Activated T-cell treated with anti-CD3 and anti-CD28 coated beads, Interleukin-2, amount 50 U/mL, for 4 hours (primary cell): ENCODE measurements around the gene RFC3. TPM values are rescaled to one million over a fixed set of nuclear protein-coding genes. Genes with fewer than 3 reads are reported as not detected.

Experiments used
- ATAC-seq, 2 donors: fragments of 200-7000 bp; cut with Tn5 transposase; one replicate each; pipeline ENCODE4 v1.10.0; 2021
- DNase-seq: peaks from one replicate; pipeline ENCODE4 v3.0.0-alpha.2; 2020
- H3K27me3 Mint-ChIP-seq: one replicate; pipeline ENCODE4 v1.8.0; 2021; ENCODE audit warnings: low read depth, mixed read lengths
- H3K36me3 Mint-ChIP-seq: one replicate; pipeline ENCODE4 v1.8.0; 2022; ENCODE audit warnings: mixed read lengths; ENCODE audit not compliant: insufficient read depth
- H3K4me1 Mint-ChIP-seq: one replicate; pipeline ENCODE4 v1.8.0; 2021; ENCODE audit warnings: low read depth, mixed read lengths
- H3K4me3 Mint-ChIP-seq: one replicate; pipeline ENCODE4 v1.8.0; 2021; ENCODE audit warnings: mild to moderate bottlenecking, moderate library complexity, mixed read lengths
- H3K9me3 Mint-ChIP-seq: one replicate; pipeline ENCODE4 v1.8.0; 2021; ENCODE audit warnings: mixed read lengths
- total RNA-seq, 3 donors: library from RNA; stranded (reverse); gene quantifications; one replicate each; pipeline ENCODE4 v1.2.1, GENCODE V29; 2021

Gene RFC3
- total RNA-seq, 3 donors from 2014 or later: 35.2 to 44.6 (median 43.8) TPM

DNA sequence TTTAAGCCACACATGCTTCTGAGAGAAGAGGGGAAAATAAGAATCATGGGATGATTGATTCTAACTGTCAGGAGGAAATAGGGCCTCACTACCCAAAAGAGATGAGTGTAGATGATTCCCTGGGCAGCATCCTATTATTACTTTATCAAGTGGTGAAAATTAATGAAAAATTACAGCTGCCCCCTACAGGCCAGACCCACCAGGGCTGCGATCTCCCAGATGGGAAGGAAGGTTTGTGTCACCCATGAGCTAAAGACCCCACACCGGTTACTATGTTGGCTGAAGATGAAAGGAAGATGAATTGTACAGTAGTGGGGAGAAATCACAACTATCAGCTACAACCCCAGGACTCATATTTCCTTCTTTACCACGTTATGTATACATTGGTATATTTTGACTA is 49.5 kb downstream of the RFC3 start:
- no peaks in the 10 kb centered on the region for H3K9me3 Mint-ChIP-seq

DNA sequence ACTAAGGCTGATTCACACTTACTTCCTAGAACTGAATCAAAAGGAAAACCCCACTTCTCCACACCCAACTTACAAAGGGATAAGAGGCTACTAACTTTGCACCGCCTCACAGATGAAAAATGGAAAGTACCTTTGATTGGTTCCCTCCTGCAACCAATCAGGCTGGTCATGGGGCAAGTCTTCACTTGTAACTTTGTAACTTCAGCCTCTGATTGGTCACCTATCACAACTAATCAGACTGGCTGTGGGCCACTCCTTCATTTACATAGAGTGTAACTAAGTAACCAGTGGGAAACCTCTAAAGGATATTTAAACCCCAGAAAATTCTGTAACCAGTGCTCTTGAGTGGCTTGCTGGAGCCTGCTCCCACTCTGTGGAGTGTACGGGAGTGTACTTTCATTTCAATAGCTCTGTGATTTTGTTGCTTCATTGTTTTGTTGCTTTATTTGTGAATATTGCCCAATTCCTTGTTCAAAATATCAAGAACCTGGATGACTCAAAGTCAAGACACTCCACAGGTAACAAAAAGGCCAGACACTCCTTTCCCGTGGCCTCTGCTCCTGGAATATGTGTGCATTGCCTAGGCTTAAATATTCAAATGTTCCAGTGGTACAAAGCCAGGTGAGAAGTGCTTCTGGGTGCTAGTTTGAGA is 50.5 kb downstream of the RFC3 start:
- DNase-seq (no peak), ATAC-seq (no peak)
- Mint-ChIP-seq H3K36me3 (no peaks in the 10 kb centered on the region), H3K9me3 (no peaks in the 10 kb centered on the region), H3K27me3 (no peaks in the 10 kb centered on the region), H3K4me1 (no peaks in the 10 kb centered on the region), H3K4me3 (no peak overlapping the region)

More for the DNA sequence above, 49.5 kb downstream of the RFC3 start:
- Mint-ChIP-seq H3K27me3 (no peaks in the 10 kb centered on the region), H3K4me3 (no peak overlapping the region), H3K4me1 (no peaks in the 10 kb centered on the region), H3K36me3 (no peaks in the 10 kb centered on the region)
- DNase-seq (no peak), ATAC-seq (no peak)

DNA sequence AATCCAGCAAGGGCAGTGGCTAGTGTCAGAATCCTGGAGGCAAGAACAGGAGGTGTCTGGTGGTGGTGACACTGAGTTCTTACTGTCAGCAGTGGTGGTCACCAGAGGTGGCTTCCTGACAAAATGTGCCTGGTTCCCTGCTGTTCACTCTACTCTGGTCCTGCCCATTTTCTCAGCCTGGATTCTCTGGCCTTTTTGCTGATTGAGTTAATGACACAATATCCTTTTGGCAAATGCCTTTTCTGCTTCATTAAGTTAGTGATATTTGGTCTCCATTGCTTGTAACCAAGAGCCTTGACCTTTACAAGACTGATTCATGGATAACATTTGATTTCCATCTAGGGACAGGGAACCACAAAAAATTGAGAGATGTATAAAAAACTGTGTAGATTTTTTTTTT is 51.1 kb downstream of the RFC3 start:
- Mint-ChIP-seq H3K36me3 (no peaks in the 10 kb centered on the region), H3K4me3 (no peak overlapping the region), H3K27me3 (no peaks in the 10 kb centered on the region), H3K9me3 (no peaks in the 10 kb centered on the region), H3K4me1 (no peaks in the 10 kb centered on the region)
- DNase-seq (no peak), ATAC-seq (no peak)

DNA sequence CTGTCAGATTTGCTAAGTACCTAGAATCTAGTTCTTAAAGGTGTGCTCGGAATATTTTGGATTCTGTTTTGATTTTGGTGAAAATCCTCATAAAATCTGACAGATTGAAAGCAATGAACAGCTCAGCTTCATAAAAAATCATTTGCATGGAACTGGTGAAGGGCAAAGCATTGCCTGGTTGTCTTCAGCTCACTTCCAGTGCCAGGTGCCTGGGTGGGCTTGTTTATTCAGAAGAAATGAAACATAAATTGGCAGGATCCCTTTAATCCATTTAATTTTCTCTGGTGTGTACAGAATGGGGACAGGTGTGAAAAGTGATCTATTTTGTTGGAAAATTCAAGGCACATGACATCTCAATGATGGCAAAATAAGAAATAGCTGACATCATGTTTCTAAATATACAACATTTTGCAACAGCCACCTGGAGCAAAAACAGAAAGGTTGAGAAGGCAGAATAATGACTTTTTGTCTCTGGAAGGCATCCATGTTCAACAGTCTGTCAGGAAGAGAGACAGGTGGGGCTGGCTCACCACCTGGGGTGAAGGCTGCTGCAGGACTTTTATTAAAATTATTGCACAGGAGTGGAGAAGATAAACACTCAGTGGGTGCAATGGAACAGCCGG is 52.2 kb downstream of the RFC3 start:
- Mint-ChIP-seq H3K36me3 (no peaks in the 10 kb centered on the region), H3K4me3 (no peak overlapping the region), H3K9me3 (no peaks in the 10 kb centered on the region), H3K27me3 (no peaks in the 10 kb centered on the region), H3K4me1 (no peaks in the 10 kb centered on the region)
- DNase-seq (no peak), ATAC-seq (no peak)

DNA sequence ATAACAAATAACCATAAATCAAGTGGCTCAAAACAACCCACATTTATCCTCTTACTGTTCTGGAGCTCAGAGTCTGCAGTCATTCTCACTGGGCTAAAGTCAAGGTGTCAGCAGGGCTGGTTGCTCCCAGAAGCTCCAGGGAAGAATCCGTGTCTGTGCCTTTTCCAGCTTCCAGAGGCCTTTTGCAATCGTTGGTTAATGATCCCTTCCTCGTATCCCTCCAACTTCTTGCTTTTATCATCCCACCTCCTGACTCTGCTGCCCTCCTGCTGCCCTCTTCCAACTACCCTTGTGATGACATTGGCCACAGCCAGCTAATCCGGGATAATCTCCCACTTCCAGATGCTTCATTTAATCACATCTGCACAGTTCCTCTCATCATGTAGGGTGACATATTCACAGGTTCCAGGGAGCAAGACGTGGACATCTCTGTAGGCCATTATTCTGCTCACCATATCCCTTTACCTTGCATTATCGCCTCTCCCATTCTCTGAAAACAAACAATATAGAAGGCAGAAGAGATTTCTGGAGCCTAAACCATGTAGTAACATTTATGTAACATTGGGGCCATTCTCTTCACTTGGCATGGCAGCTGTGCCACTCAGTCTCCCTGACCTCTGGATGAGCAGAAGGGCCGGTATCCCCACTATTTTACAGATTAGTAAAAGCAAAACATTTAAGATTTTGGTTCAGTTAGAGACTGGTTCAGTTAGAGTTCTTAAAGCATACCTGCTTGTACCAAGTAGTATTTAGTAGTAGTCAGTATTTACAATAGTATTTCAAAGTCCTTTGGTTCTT is 53.5 kb downstream of the RFC3 start:
- Mint-ChIP-seq H3K27me3 (no peaks in the 10 kb centered on the region), H3K36me3 (no peaks in the 10 kb centered on the region), H3K9me3 (no peaks in the 10 kb centered on the region), H3K4me3 (no peak overlapping the region), H3K4me1 (no peaks in the 10 kb centered on the region)
- DNase-seq (no peak), ATAC-seq (no peak)

DNA sequence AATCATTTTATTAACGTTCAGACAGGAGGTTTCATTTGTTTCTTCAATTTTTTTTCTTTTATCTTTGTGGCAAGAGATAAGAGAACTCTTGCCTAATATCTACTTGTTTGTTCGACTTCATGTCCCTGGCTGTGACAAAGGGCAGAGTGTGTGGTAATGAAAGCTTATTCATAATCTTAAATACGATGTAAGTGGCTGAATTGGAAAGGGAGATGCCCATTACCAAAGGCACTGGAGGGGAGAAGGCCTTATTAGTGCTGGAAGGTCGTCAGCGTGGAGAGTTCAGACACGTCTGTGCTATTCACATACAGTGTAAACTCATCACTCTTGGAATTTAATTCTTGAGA is 54.0 kb downstream of the RFC3 start:
- Mint-ChIP-seq H3K4me3 (no peak overlapping the region), H3K36me3 (no peaks in the 10 kb centered on the region), H3K9me3 (no peaks in the 10 kb centered on the region), H3K27me3 (no peaks in the 10 kb centered on the region), H3K4me1 (no peaks in the 10 kb centered on the region)
- ATAC-seq (no peak), DNase-seq (no peak)

DNA sequence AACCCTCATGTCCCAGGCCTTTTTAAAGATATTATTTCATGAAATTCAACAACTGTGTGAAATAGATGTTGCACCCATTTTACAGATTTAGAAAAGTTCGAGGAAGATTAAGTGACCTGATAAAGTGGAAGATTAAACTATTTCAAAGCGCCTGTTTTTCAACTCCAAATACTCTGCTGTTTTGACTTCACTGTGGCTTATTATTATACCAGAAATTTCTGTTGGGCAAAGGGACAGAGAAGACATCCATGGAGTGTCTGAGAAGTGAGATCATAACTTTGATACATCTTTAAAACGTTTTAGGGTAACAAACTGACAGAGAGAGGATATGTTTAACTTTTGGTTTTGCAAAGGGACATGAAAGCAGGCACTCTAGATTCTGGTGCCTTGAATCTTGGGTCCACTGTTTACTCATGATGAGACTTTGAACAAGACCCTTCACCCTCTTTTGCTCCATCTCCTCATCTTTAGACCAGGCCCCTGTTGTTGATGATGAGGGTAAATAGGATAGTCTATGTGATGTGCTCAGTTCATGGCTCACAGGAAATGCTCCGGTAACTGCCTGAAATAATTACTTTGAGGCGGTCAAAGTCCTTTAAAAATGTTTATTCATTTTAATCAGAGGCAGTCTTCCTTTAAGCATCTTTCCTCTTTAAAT is 55.4 kb downstream of the RFC3 start:
- DNase-seq (no peak), ATAC-seq (no peak)
- Mint-ChIP-seq H3K4me3 (no peak overlapping the region), H3K9me3 (no peaks in the 10 kb centered on the region), H3K36me3 (no peaks in the 10 kb centered on the region), H3K4me1 (no peaks in the 10 kb centered on the region), H3K27me3 (no peaks in the 10 kb centered on the region)

DNA sequence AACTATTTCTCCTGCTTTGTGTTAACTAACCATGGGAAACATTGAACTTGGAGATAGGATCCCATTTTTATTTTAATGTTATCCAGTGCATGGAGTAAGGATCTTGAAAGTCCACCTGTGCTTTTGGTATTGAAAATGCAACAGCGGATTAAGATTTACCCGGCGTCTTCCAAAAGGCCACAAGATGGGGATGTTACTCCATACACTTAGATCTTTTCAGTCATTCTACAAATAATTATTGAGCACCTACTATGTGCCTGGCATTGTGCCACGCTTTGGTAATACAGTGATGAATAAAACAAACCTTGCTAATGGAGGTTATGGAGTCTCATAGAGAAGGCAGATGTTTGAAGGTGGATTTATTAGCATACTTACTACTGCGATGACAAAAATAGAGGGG is 56.9 kb downstream of the RFC3 start:
- DNase-seq (no peak), ATAC-seq (no peak)
- Mint-ChIP-seq H3K27me3 (no peaks in the 10 kb centered on the region), H3K4me3 (no peak overlapping the region), H3K4me1 (no peaks in the 10 kb centered on the region), H3K9me3 (no peaks in the 10 kb centered on the region), H3K36me3 (no peaks in the 10 kb centered on the region)

DNA sequence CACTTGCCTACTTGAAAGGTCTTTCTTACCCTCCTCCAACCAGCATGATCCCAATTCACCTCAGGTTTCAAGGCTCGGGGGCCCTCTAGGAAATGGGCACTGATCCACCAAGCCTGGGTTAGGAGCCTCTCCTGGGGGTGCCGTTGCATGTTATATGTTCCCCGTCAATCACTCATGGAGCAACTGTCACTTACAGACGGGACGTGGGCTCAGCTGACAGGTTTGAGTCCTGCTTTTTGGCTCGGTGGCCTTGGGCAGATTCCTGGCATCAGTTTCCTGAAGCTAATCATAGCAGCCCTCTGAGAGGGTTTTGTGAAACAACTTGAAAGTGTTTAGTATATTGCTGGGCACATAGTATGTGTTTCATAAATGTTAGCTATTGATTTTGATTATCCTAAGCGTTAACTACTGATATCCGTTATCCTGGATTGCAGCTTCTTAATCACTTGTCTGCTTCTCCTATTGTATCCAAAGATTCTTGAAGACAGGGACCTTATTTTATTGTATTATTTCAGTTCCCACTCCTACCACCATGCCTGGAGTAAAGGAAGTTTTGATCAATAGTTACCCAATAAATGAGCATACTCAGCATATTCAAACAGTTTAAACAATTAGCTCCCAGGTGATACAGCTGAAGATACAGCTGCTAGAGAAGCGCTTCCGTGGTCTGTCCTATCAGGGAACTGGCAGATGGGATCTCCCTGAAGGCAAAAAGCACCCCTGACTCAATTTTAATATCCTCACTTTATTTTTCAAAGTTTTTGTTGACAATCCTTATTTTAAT is 57.9 kb downstream of the RFC3 start:
- Mint-ChIP-seq H3K27me3 (no peaks in the 10 kb centered on the region), H3K9me3 (no peaks in the 10 kb centered on the region), H3K4me1 (no peaks in the 10 kb centered on the region), H3K4me3 (no peak overlapping the region), H3K36me3 (no peaks in the 10 kb centered on the region)
- no peak for ATAC-seq
- no peak for DNase-seq

DNA sequence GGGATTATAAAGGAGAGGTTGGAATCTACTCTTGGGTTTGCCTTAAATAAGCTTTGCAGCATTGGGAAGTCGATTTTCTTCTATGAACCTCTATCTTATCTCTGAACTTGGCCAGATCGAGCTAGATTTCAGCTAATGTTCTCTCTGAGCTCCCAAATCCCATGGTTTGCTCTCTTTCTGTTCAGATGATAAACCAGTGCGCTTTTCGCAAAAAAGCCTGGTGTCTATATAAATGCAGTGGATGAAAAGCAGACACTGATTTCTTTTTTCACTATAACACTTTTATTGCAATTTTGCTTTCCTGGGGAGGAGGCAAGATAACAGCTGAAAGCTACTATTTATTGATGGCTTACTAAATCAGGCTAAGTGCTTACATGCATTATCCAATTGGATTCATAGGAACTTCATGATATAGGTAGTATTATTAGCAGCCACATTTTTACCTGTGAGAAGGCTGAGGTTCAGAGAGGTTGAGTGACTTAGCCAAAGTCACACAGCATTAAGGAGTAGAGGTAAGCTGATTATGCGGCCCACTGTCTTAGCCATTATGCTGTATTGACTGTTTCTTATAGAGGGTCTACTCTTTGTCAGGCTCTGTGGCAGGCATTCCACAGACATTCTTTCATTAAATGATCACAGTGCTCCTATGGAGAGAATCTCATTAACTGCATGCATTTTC is 58.9 kb downstream of the RFC3 start:
- no peak overlapping the region for H3K4me3 Mint-ChIP-seq
- no peak for ATAC-seq
- H3K9me3 Mint-ChIP-seq: no peaks in the 10 kb centered on the region
- H3K27me3 Mint-ChIP-seq: no peaks in the 10 kb centered on the region
- no peaks in the 10 kb centered on the region for H3K4me1 Mint-ChIP-seq
- DNase-seq: no peak
- H3K36me3 Mint-ChIP-seq: no peaks in the 10 kb centered on the region

DNA sequence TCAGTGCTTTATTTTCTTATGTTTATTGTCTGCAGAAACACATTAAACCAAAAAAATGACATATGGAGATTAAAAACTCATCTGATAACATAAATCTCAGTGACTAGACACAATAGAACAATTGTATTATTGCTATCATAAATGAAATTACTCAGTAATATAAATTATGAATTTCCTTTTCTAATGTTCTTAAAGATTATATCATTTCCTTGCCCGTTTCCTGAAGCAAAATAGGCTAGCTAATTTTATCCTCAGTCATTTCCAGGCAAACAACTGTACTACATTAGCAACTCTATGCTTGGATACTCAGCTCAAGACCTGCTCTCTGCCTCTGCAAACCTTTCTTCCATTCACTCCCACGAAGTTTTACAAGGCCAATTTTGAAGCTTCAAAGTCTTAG is 61.2 kb downstream of the RFC3 start:
- ATAC-seq (no peak), DNase-seq (no peak)
- Mint-ChIP-seq H3K9me3 (no peaks in the 10 kb centered on the region), H3K36me3 (no peaks in the 10 kb centered on the region), H3K4me1 (no peaks in the 10 kb centered on the region), H3K27me3 (no peaks in the 10 kb centered on the region), H3K4me3 (no peak overlapping the region)

DNA sequence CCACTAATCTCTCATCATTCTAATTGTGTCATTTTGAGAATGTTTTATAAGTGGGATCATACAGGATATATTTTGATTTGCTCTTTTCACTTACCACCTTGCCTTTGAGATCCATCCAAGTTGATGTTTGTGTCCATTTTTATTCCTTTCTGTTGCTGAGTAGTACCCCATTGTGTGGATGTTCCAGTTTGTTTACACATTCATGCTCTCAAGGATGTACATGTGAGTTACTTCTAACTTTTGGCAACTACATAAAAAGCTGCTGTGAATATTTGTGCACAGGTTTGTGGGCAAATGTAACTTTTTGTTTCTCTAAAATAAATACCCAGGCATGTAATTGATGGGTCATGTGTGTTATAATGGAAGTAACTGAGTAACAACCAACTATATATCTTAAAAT is 64.9 kb downstream of the RFC3 start:
- Mint-ChIP-seq H3K27me3 (no peaks in the 10 kb centered on the region), H3K4me1 (no peaks in the 10 kb centered on the region), H3K9me3 (no peaks in the 10 kb centered on the region), H3K4me3 (no peak overlapping the region), H3K36me3 (peaks cover 4% of the 10 kb centered on the region)
- ATAC-seq (no peak), DNase-seq (no peak)

DNA sequence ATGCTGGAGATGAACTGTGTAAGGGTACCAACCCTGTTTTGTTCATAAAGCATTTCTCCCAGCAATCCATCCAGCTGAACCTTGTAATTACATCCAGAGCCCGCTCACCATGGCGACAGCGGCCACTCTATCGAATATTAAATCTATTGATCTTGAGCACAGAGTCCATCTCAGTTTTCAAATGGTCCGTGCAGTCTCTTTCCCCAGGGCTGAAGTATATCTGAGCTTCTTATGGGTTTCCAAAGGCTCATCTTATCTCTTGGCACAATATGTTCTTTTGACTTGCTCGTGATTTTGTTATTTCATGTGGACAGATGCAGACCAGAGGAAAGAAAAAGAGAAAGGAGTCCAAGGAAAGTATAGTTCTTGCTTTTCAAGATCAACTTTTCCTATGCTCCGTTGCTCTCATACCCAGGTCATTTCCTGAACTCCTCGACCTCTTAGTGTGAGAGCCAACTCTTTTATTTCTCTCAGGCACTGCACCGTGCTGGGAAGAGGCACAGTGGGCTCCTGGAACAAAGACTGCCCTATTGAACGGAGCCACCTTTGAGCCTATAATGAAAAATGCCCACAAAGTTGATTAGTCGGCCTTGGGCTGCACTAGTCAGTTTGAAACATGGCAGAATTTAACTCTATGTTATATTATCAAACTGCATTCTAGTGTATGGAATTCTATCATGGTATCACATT is 66.7 kb downstream of the RFC3 start:
- Mint-ChIP-seq H3K27me3 (no peaks in the 10 kb centered on the region), H3K9me3 (no peaks in the 10 kb centered on the region), H3K4me1 (no peaks in the 10 kb centered on the region), H3K36me3 (peaks cover 4% of the 10 kb centered on the region), H3K4me3 (no peak overlapping the region)
- ATAC-seq (no peak), DNase-seq (no peak)
